GM21390 (cell line): ENCODE data around the gene ADGRD2.
"Not testable (repeated sequence)": the region's sequence is repeated elsewhere in the genome, so short reads cannot be mapped to it uniquely, and the experiment has no call there.

Experiments used
- ATAC-seq: cut with Tn5 transposase; IDR thresholded peaks from one replicate; pipeline ENCODE4 v1.9.1; 2021; ENCODE audit not compliant: unreplicated experiment

Gene ADGRD2, protein sequence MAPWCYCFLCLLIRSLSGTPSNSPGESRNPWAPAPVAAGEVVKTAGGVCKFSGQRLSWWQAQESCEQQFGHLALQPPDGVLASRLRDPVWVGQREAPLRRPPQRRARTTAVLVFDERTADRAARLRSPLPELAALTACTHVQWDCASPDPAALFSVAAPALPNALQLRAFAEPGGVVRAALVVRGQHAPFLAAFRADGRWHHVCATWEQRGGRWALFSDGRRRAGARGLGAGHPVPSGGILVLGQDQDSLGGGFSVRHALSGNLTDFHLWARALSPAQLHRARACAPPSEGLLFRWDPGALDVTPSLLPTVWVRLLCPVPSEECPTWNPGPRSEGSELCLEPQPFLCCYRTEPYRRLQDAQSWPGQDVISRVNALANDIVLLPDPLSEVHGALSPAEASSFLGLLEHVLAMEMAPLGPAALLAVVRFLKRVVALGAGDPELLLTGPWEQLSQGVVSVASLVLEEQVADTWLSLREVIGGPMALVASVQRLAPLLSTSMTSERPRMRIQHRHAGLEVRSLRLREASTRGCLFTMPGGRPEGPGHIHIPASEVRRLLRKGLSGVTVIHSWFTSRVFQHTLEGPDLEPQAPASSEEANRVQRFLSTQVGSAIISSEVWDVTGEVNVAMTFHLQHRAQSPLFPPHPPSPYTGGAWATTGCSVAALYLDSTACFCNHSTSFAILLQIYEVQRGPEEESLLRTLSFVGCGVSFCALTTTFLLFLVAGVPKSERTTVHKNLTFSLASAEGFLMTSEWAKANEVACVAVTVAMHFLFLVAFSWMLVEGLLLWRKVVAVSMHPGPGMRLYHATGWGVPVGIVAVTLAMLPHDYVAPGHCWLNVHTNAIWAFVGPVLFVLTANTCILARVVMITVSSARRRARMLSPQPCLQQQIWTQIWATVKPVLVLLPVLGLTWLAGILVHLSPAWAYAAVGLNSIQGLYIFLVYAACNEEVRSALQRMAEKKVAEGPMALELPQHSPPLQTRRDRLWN

DNA sequence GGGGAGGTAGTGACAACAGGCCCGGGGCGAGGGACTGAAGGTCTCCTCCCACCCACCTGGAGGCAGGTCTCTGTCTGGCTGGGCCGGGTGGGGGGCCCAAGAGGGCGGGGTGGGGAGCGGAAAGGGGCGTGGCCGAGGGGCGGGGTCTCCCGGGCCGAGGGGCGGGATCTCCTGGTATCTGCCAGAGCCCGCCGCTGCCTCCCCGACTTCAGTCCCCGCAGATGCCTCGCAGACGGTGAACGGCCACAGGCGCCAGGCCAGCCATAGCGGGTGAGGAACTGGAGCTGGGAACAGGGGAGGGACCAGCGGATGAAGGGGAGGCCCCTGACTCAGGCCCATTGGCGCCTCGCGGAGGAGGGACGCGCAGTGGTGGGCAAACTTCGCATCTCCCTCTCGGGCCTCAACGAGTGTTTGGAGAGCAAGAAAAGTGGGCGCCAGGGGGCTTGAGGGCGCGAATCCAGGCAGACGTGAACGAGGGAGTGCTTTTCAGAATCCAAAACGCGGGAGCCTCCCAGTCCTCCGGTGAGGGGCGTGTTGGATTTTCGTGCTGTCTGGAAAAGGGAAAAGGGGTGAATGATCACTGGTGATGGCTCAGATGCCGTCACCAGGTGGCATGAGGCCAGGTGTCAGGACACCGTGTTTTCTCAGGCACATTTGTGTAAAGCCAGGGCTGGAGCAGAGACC lies at the start of gene ADGRD2:
Gene ADGRD2 (plus strand): TSS at position 211 of the 684 bp plus-strand sequence. CDS start 1,216 bp downstream, outside the sequence.
- no peak for ATAC-seq

DNA sequence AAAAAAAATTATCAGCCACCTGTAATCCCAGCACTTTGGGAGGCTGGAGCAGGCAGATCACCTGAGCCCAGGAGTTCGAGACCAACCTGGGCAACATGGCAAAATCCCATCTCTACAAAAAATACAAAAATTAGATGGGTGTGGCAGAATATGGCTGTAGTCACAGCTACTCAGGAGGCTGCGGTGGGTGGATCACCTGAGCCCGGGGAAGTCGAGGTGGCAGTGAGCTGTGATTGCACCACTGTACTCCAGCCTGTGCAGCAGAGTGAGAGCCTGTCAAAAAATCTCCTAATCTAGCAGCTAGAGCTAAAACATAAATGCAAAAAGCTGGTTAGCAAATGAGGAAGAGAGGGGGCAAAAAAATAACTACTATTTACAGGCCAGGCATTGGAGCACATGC lies 47.0 kb upstream of the ADGRD2 start:
- ATAC-seq: no peak

DNA sequence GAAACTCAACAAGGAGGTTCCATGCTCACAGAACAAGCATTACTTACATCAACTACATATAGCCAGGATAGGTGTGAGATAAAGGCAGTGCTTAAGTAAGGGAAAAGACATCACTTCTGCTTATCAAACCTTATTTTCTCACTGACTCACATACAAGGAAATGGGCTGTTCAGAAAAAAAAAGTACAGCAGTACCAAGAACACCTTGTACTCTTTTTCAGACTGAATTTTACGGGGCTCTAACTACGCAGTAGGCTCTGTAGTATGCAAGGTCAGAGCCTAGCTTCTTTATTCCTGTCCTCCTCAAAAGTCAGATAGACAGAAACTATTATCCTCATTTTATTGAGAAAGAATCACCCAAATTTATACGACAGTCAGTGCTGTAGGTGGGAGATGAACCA lies 40.8 kb upstream of the ADGRD2 start:
- ATAC-seq: no peak

DNA sequence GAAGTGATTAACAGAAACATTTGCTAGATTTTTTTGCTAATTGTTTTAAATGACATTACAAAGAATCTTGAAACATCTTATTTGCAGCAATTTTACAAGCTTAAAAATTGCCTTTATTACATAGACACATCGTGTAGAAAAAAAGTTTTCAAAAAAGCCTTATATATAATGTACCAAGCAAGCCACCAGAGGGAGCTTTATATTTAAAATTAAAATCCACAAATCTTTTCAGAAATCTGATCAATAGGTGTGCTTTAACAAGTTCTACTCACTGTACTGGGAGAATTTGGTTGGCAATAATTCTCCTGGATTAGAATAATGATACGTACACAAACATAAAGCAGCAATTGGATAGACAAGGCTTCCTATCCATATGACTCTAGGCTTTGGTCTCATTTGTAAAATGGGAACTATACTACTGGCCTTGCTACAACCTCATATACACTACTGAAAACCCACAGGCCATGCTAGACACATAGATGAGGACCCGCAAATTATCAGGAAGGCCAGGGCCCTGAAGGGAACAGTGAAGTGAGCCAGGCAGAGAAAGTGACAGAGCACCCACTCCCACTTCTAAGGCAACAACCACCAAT lies 39.8 kb upstream of the ADGRD2 start:
- no peak for ATAC-seq

DNA sequence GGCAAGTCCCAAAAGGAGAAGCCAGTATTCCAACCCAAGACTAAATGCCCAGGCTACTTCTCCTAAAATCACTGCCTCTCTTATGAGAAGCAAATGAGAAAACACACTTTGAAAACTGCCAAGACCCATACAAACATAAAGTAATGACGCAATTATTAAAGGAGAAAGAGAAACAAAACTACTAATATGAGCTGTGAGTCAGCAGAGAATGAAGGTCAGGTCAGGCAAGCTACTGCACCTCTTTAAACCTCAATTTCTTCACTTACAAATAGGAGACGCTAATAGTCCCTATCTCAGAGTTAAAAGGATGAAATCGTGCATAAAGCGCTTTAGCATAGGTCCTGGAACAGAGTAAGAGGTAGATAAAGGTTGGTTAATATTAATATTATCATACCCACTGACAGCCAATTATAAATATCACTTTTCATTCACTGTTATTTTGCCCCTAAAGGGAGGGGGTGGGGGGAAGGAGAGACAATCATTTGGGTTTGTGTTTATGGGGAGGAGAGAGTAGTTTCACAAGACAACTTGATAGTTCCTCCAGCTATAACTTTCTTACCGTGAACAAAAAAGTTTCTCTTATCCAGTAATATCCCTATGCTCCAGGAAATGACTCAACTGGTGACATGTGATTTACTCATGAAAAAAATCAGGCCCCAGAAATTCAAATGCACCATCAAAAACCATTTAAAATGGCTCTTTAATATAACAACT lies 38.6 kb upstream of the ADGRD2 start:
- ATAC-seq: no peak

DNA sequence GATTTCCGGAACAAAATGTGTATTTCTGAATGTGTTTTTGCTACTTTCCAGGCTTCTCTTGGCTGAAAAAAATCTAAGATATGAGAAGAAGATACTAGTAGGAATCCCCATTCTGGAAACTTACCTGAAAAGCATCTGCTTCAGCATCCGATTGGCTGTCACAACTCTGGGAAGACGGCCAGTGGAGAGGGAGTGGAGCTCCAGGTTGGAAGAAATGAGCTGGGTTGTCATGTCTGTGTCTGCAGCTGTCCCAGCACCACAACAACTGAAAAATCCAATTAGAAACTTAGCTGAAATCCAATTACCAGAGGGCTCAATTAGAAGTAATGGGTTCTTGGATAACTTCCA lies 38.0 kb upstream of the ADGRD2 start:
- ATAC-seq: no peak

DNA sequence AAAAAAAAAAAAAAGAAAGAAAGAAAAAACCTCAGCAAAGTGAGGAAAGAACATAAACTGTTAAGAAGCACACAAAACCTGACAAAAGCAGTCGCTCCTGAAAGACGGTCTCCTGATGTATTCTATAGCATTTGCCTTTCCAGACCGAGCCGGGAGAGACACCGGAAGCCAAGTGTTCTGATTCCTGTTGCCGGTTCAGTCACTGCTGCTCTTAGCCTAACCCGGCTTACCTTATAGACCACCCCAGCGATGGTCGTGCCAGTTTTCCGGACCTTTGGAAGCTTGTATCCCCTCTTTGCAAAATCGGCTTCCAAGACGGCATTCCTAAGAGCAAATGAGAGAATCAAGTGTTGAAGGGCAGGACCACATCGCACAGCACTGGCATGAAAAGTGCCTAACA lies 35.6 kb upstream of the ADGRD2 start:
- no peak for ATAC-seq

DNA sequence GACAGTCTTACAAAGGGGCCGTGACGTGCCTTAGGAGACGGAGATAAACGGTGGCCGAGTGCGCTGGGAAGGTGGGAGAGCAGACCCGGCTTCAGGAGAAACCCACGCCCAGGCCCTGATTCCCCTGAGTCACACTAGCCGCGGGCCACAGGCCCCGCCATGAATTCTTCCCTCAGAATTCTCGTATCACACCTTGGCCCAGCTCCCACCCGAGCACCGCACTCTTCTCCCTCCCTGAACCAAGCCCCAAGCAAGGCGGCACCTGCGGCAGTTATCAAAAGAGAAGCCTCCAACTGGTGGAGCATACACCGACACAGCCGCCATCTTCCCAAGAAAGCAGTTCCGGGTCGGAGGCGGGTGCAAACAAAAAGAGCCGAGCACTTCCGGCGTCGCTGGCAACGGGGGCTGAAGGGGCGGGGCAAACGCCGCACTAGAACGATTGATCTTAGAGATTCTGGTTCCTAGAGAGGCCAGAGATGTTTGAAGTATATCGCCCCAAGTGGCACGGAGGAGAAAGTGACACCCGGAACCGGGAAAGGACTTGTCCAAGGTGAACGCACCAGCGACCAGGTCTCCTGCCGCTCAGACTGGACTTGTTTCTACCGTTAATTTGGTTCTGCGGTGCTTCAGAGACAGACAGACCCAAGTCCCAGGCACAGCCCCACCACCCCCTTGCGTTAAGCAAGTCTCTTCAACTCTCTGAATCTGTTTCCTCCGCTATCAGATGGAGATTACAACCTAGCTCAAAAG lies 35.0 kb upstream of the ADGRD2 start, which contains the start of gene PSMB7:
Gene PSMB7 (minus strand): TSS at position 341 of the 750 bp plus-strand sequence. CDS start 17 bp downstream, at position 324.
- peak; percentile 88 for ATAC-seq

DNA sequence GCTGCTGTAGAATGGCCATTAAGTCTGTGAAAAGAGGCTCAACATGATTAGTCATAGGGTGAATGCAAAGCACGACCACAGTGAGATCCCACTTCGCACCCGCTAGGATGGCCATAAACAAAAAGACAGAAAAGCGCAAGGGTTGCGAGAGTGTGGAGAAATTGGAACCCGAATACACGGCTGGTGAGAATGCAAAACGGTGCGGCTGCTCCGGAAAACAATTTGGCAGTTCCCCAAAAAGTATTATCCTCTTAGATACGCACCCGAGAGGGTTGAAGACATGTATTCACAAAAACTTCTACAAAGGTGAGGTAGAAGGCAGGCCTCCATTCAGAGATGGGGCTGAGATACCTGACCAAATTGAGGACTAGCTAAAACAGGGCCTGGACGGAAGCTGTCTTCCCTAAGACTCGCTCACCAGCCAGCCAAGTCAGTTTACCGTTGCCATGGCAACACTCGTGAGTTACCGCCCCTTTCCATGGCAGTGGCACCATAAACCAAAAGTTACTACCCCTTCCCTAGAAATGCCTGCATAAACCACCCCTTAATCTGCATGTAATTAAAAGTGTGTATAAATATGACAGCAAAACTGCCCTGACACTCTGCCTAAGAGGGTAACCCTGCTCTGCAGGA lies 34.3 kb upstream of the ADGRD2 start:
- no peak for ATAC-seq

DNA sequence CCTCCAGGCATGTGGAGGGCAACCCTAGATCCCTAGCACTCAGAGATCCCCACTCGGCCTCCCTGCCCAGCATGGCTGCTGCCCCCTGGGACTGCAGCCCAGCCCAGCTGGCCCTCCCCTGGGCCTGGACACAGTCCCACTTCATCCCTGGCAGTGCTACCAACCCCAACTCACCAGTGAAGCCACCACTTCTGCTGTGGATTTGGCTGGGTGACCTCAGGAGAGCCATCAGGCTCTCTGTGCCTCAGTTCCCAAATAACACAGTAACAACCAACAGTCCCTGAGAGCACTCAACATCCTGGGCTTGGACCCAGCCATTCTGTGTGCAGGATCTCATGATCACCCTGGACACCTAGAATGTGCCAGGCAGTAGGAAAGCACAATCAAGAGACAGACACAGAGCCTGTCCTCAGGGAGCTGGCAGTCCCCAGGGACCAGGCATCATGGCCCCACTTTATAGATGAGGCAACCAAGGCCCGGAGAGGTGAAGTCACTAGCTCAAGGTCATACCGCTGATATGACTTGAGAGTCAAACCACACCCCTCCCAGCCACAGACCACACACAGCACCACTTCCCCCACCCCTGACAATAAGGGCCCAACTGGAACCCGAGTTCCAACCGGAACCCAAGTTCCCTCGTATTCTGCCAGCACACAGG lies 30.3 kb upstream of the ADGRD2 start:
- no peak for ATAC-seq

DNA sequence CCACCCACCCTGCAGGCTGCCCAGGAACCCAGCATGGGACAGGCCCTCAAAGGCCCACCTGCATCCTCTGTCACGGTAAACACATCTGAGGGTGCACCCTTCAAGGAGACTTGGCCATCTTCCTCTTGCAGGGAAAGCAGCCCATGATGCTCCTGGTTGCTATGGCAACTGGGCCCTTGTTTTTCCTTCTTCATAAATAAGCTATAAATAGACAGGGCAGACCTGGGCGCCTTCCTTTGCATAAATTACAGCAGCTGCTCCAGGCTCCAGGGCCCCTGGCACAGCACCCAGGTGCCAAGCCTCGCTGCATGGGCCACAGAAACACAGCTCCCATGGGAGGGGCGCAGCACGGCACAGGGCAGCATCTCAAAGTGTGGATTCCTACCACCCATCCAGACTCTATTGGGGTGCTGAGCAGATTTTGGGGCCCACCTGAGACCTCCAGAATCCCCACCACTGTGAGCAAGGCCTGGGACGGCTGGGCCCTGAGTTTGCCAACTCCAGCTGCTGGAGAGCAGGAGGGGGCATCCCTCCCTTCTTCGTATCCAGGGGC lies 29.2 kb upstream of the ADGRD2 start:
- ATAC-seq: no peak

DNA sequence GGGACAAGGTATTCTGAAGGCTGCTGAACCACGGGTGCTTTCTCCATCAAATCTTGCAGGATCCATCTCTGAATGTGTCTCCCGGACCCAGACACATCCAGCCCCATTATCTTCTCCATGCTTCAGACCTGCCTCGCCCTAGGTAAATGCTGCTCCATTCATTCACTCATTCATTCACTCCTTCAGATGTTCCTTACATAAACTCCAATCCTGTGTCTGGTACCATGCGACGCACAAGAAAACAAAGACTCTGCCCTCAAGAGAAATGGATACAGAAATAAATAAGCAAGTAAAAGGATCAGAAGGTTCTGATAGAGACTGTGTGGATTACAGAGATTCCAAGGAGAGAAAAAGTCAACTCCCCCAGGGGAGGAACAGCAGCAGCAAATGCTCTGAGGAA lies 27.1 kb upstream of the ADGRD2 start:
- no peak for ATAC-seq

DNA sequence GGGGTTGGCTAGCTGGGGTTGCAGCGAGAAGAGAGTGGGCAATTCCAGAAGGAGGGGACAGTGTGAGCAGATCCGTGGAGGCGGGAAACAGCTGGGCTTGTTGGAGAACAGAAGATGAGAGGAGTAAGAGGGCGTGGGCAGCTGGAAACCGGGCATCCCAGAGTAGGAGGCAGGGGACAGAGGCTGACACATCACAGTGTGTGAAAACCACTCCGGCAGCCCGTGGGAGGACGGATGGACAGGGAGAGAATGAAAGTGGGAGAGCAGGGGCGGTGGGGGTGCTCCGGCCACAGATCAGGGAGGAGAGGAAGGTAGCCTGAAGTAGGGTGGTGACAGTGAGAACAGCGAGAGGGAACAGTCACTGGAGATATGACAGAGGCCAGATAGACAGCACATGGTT lies 26.7 kb upstream of the ADGRD2 start:
- no peak for ATAC-seq

DNA sequence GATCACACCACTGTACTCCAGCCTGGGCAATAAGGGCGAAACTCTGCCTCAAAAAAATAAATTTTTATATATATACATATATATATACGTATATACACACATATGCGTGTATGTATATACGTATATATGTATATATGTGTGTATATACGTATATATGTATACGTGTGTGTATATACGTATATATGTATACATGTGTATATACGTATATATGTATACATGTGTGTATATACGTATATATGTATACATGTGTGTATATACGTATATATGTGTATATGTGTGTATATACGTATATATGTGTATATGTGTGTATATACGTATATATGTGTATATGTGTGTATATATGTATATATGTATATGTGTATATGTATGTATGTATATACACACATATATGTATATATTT lies 24.5 kb upstream of the ADGRD2 start:
- not testable (repeated sequence) for ATAC-seq

DNA sequence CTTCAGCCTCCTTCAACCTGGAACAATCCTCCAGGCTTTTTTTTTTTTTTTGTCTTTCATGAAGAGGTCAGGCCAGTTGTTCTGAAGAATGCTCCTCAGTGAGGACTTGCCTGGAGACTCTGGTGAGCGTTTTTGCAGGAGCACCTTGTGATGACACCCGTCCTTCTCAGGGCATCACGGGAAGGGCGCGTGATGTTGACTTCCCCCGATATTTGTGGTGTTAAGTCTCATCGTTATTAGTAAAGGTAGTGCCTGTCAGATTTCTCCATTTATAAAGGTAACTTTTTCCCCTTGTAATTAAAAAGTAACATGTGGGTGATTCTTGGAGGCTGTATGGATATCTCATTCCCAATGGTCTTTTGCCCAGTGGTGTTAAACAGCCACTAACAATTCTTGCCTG lies 23.9 kb upstream of the ADGRD2 start:
- ATAC-seq: no peak

DNA sequence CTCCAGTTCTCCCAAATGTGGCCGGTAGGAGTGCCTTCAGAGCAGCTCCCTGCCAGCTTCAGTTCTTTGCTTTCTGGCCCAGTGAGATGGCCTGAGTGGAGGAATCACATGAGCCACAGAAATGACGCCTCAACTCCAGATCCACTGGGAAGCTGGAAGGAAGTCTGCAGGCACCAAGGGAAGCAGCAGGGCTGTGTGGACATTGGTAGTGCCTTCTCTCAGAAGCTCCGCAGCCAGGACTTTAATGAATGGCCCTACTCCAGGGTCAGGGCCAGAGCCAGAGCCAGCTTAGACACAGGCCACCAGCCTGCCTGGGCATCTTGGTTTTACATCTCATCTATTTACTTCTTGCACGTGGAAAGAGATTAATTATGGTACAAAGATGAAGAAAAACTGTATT lies 23.0 kb upstream of the ADGRD2 start:
- no peak for ATAC-seq

DNA sequence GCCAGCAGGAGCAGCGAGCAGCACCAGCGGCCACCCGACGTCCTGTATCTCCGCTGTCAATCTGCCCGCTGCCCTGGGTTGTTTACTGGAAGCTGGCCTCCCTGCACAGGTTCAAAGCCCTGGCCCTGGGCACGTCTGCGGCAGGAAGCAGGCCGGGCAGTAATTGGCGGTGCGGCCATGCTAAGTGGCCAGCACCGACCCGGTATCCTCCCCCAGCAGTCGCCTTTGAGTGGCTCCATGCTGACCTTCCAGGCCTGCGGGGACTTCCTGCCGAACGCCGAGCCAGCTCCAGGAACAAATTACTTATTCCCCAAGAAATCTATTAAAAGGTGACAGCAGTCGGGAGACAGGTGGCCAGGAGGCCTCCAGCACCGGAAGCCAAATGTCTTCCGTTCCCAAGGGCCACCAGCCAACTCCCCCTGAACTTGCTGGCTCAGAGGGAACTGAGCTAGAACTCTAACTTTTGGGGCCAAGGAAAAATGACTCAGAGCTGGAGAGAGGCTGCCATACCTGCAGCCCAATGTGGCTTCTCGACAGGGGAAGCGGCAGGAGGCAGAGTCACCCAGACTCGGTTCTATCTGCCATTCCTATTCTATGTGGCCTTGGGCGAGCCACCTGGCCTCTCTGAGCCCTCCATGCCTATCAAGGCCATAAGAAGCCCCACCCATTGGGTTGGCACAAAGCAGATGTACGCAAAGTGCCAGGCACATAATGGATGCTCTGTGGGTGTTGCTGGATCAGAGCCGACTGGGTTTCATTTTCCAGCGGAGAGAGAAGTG lies 21.3 kb upstream of the ADGRD2 start:
- ATAC-seq: no peak

DNA sequence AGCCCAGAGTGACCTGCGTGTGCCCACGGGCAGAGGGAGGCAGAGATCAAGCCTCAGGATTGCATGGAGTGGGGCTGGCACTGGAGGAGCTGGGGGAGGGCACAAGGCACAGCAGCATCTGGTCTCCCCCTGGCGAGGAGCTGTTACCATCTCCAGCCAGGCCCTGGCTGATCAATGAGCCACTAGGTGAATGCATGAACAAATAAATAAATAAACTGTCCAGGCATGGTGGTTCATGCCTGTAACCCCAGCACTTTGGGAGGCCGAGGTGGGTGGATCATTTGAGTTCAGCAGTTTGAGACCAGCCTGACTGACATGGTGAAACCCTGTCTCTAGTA lies 20.8 kb upstream of the ADGRD2 start:
- no peak for ATAC-seq
